A673 (cell line): ENCODE results near the gene AEN.
A peak's percentile ranks its signal among the peaks of the same experiment; 100 is the strongest.

ENCODE experiments used
- CTCF ChIP-seq: fragments of 300-800, 200-600 bp; sonication (generic); conservative IDR thresholded peaks from 2 replicates; pipeline ENCODE4 v1.5.1; 2017; ENCODE audit warnings: low read depth, mild to moderate bottlenecking, antibody characterized with exemption, low read length, moderate library complexity, mixed read lengths
- EZH2 ChIP-seq: fragments of 200-600 bp; sonication (generic); IDR thresholded peaks from 2 replicates; pipeline ENCODE4 v1.6.1; 2017; ENCODE audit warnings: borderline replicate concordance, low read depth, mild to moderate bottlenecking, mixed read lengths, antibody characterized with exemption, low read length; ENCODE audit not compliant: poor library complexity, severe bottlenecking

GRCh38 chr15:88624156-88624970 is 3.2 kb downstream of the AEN start:
- TF ChIP-seq CTCF, result peak; percentile 60
- no peak for TF ChIP-seq EZH2
